Stimulated activated CD8-positive, alpha-beta memory T cell treated with anti-CD3 and anti-CD28 coated beads, Interleukin-12 subunit alpha, Interleukin-12 subunit beta, amount 100 ng/mL, for 4 hours (primary cell): Measurements from ENCODE around the gene GLCE.

Source experiments
- DNase-seq: peaks from one replicate; pipeline ENCODE4 v3.0.0-alpha.2; 2020; ENCODE audit warnings: low read depth

Gene GLCE

DNA sequence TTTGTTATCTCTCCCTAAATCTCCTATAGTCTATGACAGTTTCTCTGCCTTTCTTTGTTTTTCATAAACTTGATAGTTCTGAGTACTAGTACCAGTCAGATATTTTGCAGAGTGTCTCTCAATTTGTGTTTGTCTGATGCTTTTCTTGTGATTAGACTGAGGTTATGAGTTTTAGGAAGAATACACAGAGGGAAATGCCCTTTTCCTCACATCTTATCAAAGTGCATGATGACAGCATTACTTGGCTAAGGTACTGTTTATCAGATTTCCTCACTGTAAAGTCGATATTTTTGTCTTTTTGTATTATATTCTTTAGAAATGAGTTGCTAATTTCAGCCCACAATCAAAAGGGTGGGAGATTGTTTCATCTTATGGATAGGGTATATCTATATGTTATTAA lies 45.6 kb downstream of the GLCE start:
- no peak for DNase-seq

DNA sequence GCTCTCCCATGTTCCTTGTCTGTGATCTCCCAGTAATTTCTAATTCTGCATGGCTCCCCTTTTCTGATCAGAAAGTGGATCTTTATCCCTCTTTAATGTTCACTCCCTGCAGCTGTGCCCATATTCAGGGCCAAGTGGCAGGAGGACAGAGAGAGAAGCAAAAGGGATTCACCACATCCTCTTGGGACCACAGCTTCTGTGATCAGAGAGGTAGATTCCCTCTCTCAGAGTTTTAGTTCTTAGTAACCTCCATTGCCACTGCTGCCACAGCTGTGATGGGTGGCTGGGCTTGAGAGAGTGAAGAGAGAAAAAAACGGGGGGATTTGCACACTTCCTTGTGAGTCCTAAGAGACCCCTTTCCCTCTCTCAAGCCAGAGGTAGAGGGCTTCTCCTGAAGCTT lies 49.2 kb downstream of the GLCE start:
- no peak for DNase-seq

DNA sequence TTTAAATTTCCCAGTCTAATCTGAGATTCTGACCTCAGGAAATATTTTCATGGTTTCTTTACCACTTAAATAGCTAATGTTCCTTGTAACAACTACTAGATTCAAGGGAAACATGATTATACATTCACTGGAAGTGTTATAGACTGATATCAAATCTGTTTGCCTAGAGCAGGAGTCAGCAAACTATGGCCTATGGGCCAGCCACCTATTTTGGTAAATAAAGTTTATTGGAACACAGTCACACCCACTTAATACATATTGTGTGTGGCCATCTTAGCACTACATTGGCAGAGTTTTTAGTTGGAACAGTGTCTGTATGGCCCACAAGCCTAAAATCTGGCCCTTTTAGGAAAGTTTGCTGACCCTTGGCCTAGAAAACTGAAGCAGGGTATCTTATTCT lies 50.1 kb downstream of the GLCE start:
- DNase-seq, result no peak

DNA sequence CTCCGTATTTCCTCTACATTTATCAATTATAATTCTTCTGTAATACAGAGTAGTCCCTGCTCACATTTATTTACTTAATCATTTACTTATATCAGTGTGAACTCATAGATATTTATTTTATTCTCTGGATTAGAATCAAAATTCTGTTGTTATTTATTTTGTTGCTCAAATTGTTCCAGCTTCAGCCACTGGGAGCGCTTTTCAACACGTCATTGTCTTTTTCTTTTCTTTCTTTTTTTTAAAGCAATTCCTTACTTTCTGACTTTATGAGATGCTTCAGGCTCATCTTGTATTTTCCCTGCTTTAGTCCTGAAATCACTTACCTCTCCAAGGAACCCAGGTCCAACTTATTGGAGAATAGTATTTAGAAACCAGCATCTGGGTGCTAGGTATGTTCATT lies 53.4 kb downstream of the GLCE start:
- no peak for DNase-seq

DNA sequence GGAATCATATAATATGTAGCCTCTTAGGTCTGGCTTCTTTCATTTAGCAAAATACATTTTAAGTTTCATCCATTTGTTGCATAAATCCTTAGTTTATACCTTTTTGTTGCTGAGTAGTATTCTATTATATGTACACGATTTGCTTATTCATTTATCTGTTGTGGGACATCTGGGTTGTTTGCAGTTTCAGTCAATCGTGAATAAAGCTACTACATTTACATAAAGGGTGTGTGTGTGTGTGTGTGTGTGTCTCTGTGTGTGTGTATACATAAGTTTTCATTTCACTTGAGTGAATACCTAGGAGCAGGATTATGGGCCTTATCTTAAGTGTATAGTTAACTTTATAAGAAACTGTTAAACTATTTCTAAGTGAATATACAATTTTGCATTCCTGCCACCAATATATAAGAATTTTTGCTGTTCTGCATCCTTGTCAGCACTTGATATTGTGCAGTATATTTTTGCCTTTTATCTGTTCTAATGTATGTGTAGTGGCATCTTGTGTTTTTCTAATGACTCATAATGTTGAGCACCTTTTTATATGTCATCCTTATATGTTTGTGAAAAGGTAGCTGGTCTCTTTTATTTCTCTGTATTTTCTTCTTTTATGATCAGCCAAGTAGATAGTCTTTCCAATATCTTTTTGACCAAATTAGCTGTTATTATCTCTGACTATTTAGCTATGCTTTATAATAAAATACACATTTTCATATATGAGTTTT lies 55.0 kb downstream of the GLCE start:
- no peak for DNase-seq

DNA sequence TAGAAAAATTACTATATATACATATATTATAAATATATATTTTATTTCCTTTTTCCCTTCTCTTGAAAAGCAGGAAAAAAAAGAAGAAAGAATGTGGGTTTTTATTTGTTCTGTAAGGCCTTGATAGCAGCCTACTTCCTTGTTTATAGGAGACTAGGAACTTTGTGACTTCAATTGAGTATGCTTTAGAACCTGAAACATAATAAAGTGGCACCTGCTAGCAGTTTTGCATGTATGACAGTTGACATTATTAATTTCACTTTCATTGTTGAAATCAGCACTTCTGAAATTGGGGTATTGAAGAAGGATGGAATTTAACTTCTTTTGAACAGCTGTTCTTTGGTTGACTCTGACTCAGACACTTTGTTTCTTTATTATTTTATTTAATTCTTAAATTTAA lies 56.9 kb downstream of the GLCE start:
- DNase-seq, result no peak

DNA sequence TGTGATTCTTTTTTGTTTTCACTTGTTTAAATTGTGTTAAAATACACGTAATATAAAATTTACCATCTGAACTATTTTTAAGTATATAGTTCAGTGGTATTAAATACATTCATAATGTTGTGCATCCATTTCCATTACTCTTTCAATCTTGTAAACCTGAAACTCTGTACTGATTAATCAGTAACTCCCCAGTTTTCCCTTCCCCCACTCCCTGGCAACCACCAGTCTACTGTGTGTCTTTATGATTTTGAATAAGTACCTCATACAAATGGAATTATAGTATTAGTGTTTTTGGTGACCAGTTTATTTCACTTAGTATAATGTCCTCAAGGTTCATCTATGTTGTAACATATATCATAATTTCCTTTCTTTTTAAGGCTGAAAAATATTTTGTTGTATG lies 59.3 kb downstream of the GLCE start:
- no peak for DNase-seq

DNA sequence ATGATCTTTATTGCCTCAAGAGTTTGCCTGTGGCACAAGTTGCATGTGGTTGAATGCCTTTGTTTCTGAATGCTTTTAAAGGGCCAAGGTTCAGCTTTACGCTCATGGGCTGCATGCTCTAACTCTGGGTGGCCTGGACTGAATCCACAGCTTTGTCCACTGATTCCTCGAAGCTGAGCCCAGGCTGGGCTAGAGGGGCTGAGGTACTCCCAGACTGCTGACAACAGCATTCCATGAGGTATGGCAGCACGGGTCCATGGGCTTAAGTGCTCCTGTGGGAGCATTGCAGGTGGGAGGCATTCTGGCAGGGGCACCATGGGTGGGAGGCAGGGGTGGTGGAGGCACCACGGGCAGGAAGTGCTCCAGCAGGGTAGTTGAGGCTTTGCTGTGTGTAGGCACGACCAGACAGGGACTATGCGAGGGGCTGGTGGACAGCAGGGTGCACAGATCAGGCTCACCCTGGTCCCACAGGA lies 61.6 kb downstream of the GLCE start:
- no peak for DNase-seq

DNA sequence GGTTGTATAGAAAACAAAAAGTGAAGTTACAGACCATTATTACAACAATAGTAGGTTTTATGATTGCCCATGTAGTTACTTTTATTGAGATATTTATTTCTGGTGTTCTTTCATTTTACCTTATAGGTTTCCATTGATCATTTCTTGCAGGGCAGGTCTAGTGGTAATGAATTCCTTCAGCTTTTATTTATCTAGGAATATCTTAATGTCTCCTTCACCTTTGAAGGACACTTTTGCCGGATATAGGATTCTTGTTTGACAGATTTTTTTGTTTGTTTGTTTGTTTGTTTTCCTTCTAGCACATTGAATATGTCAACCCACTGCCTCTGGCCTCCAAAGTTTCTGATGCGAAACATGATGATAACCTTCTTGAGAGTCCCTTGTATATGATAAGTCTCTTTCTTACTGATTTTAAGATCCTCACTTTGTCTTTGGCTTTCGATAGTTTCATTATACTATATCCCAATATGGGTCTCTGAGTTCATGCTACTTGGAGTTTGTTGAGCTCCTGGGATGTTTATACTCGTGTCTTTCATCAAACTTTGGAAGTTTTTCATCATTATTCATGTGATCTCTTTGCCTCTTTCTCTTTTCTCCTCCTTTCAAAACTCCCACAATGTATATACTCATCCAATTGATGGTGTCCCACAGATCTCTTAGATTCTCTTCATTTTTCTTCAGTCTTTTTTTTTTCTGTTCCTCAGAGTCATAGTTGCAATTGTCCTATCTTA lies 62.8 kb downstream of the GLCE start:
- no peak for DNase-seq

DNA sequence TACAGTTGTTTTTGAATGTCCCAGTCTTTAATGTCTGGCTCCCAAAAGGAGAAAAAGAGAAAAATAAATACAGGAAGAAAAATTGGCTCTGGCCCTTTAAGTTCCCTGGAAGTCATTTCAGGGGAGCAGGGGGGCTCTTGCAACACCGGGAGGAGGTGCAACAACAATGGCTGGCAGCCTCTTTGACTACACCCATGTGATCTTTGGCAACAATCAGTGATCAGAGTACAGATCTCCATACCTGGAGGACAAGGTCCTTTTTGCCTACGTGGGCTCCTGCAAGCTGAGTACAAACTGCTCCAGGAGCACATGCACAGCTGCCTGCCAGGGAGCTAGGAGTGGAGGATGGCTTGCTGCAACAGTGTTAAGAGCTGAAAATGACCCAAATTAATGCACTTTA lies 63.9 kb downstream of the GLCE start:
- no peak for DNase-seq

DNA sequence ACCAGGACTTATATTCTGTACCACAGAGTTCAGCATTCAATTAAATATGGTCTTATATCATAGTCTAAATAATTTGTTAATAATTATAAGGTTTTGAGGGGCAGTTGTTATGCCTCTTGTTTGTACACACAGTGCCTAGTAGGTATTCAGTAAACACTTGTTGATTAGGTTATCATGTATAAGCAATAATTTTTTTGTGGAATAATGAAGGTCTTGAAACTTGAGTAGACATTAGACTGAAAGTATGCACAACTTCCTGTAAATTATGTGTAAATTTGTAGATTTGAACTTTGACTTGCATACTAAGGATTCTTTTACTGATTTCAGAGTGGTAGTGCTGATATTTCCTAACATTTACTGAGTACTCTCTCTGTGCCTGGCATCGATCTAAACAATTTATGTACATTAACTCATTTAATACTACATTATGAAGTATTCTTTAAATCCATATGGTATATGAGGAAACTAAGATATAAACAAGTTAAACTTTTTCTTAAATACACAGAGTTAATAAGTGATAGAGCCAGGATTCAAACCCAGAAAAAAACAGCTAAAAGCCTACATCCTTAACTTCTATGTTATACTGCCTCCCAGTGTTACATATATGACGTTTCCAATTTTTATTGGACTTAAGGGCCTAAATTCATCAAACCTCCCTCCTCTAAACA lies 65.1 kb downstream of the GLCE start:
- no peak for DNase-seq

DNA sequence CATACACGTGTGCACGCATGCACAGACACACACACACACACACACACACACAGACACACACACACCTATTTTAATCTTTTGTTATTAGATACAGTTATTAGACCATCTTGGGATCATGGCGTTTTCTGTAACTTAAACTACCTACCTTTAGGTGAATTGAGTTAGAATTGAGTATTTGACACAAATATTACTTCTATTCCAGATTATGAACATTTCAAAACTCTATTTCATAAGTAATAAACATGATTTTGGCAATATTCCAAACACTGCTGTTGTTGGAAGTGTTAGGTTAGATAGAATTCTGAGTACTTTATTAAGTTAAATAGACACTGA lies 65.6 kb downstream of the GLCE start:
- DNase-seq, result no peak

DNA sequence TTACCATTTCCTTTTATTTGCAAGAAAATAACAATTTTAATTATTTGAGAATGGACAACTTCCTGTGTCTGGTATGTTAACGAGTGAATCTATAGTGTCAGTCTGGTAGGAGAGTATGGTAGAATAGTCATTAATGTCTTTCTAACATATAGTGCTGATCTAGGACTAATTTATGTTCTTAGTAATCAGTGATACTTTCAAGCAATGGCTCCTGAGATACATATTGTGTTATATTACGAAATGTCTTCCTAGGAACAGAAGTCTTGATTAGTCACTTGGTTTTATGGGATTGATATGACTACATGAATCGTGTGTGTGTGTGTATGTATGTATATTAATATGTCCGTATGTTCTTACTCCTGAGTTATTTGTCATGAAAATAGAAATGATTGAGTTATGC lies 71.7 kb downstream of the GLCE start:
- DNase-seq, result no peak

DNA sequence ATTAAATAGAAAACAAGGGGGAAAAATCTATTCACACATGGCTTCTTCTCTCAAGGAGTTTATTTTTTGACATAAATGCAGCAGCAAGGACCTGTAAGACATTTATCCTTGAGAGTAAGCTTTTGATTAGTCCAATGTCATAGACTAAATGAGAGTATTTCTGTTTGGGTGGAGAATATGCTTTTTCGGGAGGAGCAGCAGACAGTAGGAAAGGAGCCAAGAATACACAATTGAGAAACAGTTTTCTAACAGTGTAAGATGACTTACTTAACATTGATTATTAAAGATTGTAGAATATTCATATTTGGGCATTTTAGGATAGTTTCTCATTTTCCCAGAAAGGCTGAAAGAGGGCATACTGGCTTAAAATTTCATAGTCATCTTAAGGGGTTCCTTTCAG lies 72.3 kb downstream of the GLCE start:
- DNase-seq, result no peak

DNA sequence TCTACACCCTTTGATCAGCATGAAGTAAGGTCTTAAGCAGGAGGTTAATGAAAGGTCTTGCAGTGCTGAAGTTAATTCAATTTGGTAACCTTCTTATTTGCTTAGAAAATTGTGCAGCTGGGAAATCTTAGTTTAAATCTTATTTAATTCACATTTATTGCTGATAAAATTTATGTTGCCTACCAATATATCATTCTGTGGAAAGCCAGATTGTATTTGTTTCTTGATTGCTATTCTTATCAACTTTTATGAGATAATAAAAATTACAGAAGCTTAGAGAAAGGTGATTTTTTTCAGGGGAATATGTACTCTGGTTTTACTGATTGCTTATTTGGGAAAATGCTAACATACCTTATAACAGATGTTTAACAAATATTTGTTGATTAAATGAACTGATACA lies 74.2 kb downstream of the GLCE start:
- no peak for DNase-seq

DNA sequence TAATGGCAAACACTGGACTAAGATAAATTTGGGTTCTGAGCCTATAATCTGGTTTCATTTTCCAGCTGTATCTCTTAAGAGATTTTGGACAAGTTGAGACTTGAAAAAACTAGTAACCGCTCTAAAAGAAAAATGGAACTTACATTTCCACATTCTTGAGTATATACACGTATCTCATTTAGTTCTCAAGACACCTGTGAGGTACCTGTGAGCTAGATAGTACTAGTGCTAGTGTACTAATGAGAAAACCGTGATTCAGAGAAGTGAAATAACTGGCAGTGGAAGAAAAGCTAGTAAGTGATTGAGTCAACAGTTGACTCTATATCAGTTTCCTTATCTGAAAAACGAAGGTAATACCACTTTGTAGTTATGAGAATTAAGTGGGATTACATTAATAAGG lies 76.1 kb downstream of the GLCE start:
- DNase-seq, result no peak

DNA sequence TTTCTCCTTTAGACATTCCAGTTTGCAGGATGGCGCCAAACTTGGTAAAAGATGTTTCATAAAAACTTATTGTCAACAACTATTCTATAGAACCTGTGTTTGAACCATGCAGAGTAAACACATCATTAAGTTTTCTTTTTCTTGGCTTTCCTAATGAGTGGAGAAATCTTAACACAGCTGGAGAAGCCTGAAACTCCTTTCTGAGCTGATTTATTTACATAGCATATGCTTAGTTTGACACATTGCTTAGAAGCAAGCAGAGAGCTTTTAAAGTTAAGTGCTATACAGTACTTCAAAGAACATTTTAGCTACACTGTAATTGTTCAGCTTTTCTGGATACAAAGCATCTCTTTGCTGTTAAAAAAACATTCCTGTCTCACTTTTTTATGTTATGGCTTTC lies 77.3 kb downstream of the GLCE start:
- no peak for DNase-seq

DNA sequence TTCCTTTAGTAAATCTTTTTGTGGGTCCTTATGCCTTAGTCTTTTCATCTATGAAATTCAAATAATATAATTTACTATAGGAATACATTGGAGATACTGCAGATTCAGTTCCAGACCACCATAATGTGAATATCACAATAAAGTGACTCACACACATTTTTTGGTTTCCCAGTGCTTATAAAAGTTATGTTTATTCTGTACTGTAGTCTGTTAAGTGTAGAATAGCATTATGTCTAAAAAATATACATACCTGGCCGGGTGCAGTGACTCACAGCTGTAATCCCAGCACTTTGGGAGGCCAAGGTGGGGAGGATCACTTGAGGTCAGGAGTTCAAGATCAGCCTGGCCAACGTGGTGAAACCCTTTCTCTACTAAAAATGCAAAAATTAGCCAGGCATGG lies 84.4 kb downstream of the GLCE start:
- DNase-seq, result no peak

DNA sequence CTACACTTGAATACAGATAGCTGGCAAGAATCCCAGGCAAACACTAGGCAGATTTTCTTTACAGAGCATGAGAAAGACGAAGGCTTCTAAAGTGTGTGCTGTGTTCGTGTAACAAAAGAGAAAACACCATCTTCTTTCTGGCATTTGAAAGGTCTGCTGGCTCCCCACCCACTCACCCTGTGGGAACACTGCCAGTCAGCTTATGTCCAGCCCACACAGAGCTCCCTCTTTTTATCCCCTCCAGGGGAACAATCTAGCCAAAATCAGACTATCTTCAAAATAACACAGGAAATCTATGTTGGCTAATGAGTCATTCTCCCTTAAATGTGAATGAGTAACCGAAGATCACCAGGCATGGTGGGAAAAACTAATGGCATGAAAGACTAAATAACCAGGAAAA lies 92.7 kb downstream of the GLCE start:
- DNase-seq, result no peak

DNA sequence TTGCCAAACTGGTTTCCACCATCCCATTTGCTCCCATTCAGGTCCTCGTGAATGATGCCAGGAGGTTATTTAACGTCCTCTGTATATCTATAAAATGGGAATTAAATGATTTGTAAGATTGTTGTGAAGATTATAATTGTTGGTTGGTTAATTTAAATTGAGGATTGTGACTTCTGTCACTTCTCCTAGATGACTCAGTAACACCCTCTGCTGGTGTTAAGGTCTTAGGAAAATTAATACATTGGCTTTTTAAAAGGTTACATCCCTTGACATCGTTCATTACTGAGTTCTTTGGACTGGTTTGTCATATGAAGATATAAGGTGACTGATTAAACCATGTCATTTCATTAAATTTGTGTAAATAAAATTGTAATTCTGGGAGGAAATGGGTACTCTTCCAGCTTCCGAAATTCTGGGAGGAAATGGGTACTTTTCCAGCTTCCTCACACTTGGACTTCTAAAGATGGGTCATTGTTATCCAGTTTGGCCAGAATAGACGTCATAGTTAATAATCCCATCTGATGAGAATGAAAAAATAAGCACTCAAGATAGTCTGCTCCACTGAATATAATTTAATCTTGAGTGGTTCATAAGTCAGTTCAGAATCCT lies 105.0 kb downstream of the GLCE start:
- no peak for DNase-seq

DNA sequence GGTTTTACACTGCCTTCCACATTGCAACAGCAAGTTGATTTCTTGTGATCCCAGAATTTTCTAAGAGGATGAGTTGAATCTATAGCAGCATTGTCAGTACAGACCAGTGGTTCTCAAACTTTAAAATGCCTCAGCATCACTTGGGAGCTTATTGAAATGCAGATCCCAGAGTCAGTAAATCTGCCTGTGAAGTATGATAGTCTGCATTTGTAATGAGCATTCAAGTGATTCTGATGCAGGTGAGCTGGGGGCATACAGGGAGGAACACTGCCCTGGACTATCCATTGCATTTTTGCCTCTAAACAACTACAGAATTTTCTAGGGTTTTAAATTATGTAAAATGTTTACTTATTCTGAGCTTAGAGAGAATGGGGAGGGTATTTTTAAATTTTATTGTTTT lies 110.8 kb downstream of the GLCE start:
- no peak for DNase-seq

DNA sequence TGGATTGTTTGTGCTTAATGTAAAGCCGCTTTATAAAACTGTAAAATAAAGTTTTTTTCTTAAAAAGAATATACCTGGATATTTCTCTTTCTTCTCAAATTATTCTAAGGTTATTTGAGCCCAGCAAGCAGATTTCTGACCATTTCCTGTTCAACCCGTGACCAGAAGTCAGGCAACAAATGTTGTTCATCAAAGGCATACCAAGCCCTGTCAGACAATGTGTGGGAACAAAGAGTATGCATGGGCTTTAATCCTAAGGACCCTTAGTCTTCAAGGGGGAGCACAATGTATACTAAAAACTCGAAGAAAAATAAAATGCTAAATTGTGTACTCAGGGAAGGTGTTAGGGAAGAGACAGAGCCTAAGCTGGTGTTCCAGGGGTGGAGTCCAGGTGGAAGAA lies 111.7 kb downstream of the GLCE start:
- DNase-seq, result no peak

DNA sequence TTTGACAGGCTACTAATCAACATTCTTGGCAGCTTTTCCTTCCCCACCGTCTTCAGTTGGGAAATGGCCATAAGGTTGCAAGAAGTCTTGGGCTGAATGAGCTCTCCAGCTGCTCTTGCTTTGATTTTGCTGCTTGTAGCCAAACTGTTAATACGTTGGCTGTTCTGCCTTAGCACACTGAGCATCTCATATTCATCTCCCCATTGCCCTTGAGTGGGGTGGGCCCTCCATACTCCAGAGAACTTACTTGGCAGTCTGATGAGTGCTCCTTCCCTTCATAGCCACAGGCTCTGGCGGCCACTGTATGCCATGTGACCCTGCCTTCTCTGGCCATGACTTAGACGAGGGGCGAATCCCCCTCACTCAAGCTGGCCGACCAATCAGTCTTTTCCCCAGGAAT lies 112.5 kb downstream of the GLCE start:
- DNase-seq, result no peak
